Measurements from ENCODE around the gene LRP5. TPM values are rescaled to one million over a fixed set of nuclear protein-coding genes. Genes with fewer than 3 reads are reported as not detected.

Gene LRP5
- total RNA-seq, 2 experiments from 2014 or later = 32.2 to 32.7 TPM

DNA sequence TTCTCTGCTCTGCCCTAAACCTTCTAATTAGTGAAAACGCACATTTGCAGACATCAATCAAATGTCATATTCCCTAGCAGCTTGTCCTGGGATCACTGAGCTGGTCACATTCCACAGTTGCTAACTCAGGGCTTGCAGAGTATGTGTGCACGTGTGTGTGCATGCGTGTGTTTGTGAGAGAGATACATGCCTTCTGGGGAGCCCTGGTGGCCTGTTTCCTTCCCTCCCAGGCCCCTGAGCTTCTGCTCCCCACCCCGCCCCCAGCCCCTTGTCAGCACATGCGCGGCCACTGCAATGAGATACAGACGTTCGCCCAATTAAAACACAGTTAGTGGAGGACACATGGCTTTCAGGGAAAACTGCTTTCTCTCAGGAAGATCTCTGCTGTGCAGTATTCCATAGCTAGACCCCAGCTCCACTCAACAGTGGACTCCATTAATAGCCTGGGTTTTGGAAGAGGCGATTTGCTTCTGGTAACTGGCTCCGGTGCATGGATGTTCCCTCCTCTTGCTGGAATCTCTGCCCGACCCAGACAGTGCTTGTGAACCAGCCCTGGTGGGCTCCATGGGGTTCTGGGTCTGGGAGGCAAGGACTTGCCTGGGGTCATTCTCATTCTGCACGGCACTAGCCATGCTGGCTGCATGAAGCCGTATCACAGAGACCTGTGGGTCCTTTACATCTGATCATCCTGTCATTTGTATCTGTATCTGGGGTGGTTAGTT is 17.7 kb downstream of the LRP5 start:
- no peak for DNase-seq
- Mint-ChIP-seq H3K9me3 (no peaks in the 10 kb centered on the region), H3K27ac (peak overlapping the region; percentile 88), H3K27me3 (no peaks in the 10 kb centered on the region), H3K4me3 (no peak overlapping the region), H3K36me3 (ENCODE audit: low read depth) (peaks cover 20% of the 10 kb centered on the region), H3K4me1 (peaks cover 76% of the 10 kb centered on the region)
- CTCF ChIA-PET = interaction anchor here (1.8 kb wide), 1 partner anchor 13 kb away, joined by 4 read pairs; no protein-coding TSS in a partner anchor
- POLR2A ChIA-PET = no interaction called here

- peaks cover 20% of the 10 kb centered on the region for H3K36me3 Mint-ChIP-seq (ENCODE audit: low read depth)
- ChIA-PET POLR2A (no interaction called here), CTCF (interaction anchor here (0.8 to 1.8 kb wide), 3 partner anchors 13 to 33 kb away, joined by 3 to 4 read pairs (median 4); no protein-coding TSS in a partner anchor)
- DNase-seq = no peak
- H3K4me1 Mint-ChIP-seq = peaks cover 81% of the 10 kb centered on the region
- no peaks in the 10 kb centered on the region for H3K27me3 Mint-ChIP-seq
- H3K27ac Mint-ChIP-seq = peak overlapping the region; percentile 88
- peak overlapping the region; percentile 50 for H3K4me3 Mint-ChIP-seq
- H3K9me3 Mint-ChIP-seq = no peaks in the 10 kb centered on the region
Measured at GRCh38 chr11:68330700-68331337, 18.4 kb downstream of the LRP5 start.

GRCh38 chr11:68331338-68331947 is 19.1 kb downstream of the LRP5 start:
- peaks cover 85% of the 10 kb centered on the region for H3K4me1 Mint-ChIP-seq
- DNase-seq = peak; percentile 27
- H3K27ac Mint-ChIP-seq = peak overlapping the region; percentile 88
- no peaks in the 10 kb centered on the region for H3K9me3 Mint-ChIP-seq
- H3K27me3 Mint-ChIP-seq = no peaks in the 10 kb centered on the region
- peak overlapping the region; percentile 50 for H3K4me3 Mint-ChIP-seq
- ChIA-PET CTCF (interaction anchor here (0.8 to 1.8 kb wide), 3 partner anchors 12 to 34 kb away, joined by 3 to 4 read pairs (median 4); no protein-coding TSS in a partner anchor), POLR2A (no interaction called here)
- H3K36me3 Mint-ChIP-seq (ENCODE audit: low read depth) = peaks cover 20% of the 10 kb centered on the region

- H3K36me3 Mint-ChIP-seq (ENCODE audit: low read depth) = peaks cover 20% of the 10 kb centered on the region
- H3K9me3 Mint-ChIP-seq = no peaks in the 10 kb centered on the region
- POLR2A ChIA-PET = no interaction called here
- no peak overlapping the region for H3K4me3 Mint-ChIP-seq
- no peaks in the 10 kb centered on the region for H3K27me3 Mint-ChIP-seq
- CTCF ChIA-PET = interaction anchor here (0.6 kb wide), 1 partner anchor 23 kb away, joined by 3 read pairs; no protein-coding TSS in a partner anchor
- peak overlapping the region; percentile 78 for H3K27ac Mint-ChIP-seq
- DNase-seq = no peak
- peaks cover 89% of the 10 kb centered on the region for H3K4me1 Mint-ChIP-seq
Measured at GRCh38 chr11:68332186-68332585, 19.8 kb downstream of the LRP5 start.

- ChIA-PET CTCF (interaction anchor here (0.7 kb wide), 2 partner anchors 9 kb away, joined by 3 read pairs; no protein-coding TSS in a partner anchor), POLR2A (no interaction called here)
- Mint-ChIP-seq H3K27ac (peak overlapping the region; percentile 78), H3K4me1 (peaks cover 89% of the 10 kb centered on the region), H3K9me3 (no peaks in the 10 kb centered on the region), H3K36me3 (ENCODE audit: low read depth) (peaks cover 20% of the 10 kb centered on the region), H3K27me3 (no peaks in the 10 kb centered on the region), H3K4me3 (no peak overlapping the region)
- no peak for DNase-seq
Measured at GRCh38 chr11:68333173-68333572, 20.8 kb downstream of the LRP5 start.

GRCh38 chr11:68334923-68335322 is 22.5 kb downstream of the LRP5 start:
- ChIA-PET CTCF (interaction anchor here (1.0 kb wide), 1 partner anchor 25 kb away, joined by 3 read pairs; no protein-coding TSS in a partner anchor), POLR2A (no interaction called here)
- Mint-ChIP-seq H3K36me3 (ENCODE audit: low read depth) (peaks cover 16% of the 10 kb centered on the region), H3K27me3 (no peaks in the 10 kb centered on the region), H3K4me3 (no peak overlapping the region), H3K9me3 (no peaks in the 10 kb centered on the region), H3K27ac (no peak overlapping the region), H3K4me1 (peaks cover 87% of the 10 kb centered on the region)
- no peak for DNase-seq

- no peaks in the 10 kb centered on the region for H3K9me3 Mint-ChIP-seq
- H3K27ac Mint-ChIP-seq = no peak overlapping the region
- CTCF ChIA-PET = interaction anchor here (0.6 to 1.5 kb wide), 5 partner anchors 8 to 133 kb away, joined by 3 read pairs; no protein-coding TSS in a partner anchor
- POLR2A ChIA-PET = no interaction called here
- no peak for DNase-seq
- peaks cover 14% of the 10 kb centered on the region for H3K36me3 Mint-ChIP-seq (ENCODE audit: low read depth)
- peaks cover 86% of the 10 kb centered on the region for H3K4me1 Mint-ChIP-seq
- no peak overlapping the region for H3K4me3 Mint-ChIP-seq
- no peaks in the 10 kb centered on the region for H3K27me3 Mint-ChIP-seq
Measured at GRCh38 chr11:68335683-68336082, 23.3 kb downstream of the LRP5 start.

- Mint-ChIP-seq H3K36me3 (ENCODE audit: low read depth) (peaks cover 9% of the 10 kb centered on the region), H3K4me3 (no peak overlapping the region), H3K9me3 (no peaks in the 10 kb centered on the region), H3K27me3 (no peaks in the 10 kb centered on the region), H3K27ac (peak overlapping the region; percentile 50), H3K4me1 (peaks cover 86% of the 10 kb centered on the region)
- DNase-seq = no peak
- ChIA-PET CTCF (interaction anchor here (0.7 to 2.0 kb wide), 4 partner anchors 9 to 121 kb away, joined by 3 to 5 read pairs (median 4); no protein-coding TSS in a partner anchor), POLR2A (no interaction called here)
Measured at GRCh38 chr11:68336716-68337115, 24.3 kb downstream of the LRP5 start.

- peak overlapping the region; percentile 50 for H3K27ac Mint-ChIP-seq
- peaks cover 7% of the 10 kb centered on the region for H3K36me3 Mint-ChIP-seq (ENCODE audit: low read depth)
- H3K27me3 Mint-ChIP-seq = no peaks in the 10 kb centered on the region
- H3K9me3 Mint-ChIP-seq = no peaks in the 10 kb centered on the region
- ChIA-PET CTCF (interaction anchor here (1.1 to 2.0 kb wide), 3 partner anchors 9 to 63 kb away, joined by 4 to 5 read pairs (median 5); no protein-coding TSS in a partner anchor), POLR2A (no interaction called here)
- peaks cover 84% of the 10 kb centered on the region for H3K4me1 Mint-ChIP-seq
- DNase-seq = peak; percentile 34
- H3K4me3 Mint-ChIP-seq = peak overlapping the region; percentile 33
Measured at GRCh38 chr11:68337399-68337835, 25.0 kb downstream of the LRP5 start.

GRCh38 chr11:68338051-68338780 is 25.8 kb downstream of the LRP5 start:
- CTCF ChIA-PET = interaction anchor here (1.2 to 2.0 kb wide), 2 partner anchors 8 to 19 kb away, joined by 4 to 5 read pairs; no protein-coding TSS in a partner anchor
- peaks cover 78% of the 10 kb centered on the region for H3K4me1 Mint-ChIP-seq

DNA sequence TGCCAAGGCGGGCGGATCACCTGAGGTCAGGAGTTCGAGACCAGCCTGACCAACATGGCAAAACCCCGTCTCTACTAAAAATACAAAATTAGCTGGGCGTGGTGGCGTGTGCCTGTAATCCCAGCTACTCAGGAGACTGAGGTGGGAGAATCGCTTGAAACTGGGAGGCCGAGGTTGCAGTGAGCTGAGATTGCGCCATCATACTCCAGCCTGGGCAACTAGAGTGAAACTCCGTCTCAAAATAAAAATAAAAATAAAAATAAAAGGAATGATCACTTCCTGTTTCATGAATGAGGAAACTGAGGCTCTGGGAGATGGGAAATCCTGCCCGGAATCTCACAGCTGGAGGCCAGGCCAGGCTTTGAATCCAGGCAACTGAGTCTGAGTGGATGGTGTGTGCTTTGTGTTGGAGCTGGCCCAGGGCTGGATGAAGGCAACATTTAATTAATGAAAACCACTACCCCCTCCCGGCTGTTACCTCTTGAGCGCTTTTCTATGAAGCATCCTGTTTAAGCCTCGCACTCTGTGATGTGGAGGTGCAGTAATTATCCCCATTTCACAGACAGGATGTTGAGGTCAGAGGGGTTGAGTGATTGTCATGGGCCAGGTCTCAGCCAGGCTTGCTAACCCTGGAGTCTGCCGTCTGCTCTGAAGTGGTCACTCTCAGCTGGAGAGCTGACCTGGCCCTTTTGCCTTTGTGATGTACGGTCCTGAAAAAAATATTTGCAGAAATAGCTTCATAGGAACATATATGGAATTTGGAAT is 27.8 kb downstream of the LRP5 start:
- H3K27me3 Mint-ChIP-seq = no peaks in the 10 kb centered on the region
- H3K4me1 Mint-ChIP-seq = peaks cover 67% of the 10 kb centered on the region
- no peaks in the 10 kb centered on the region for H3K9me3 Mint-ChIP-seq
- DNase-seq = peak; percentile 70
- peak overlapping the region; percentile 56 for H3K4me3 Mint-ChIP-seq
- ChIA-PET POLR2A (no interaction called here), CTCF (interaction anchor here (0.6 kb wide), 1 partner anchor 23 kb away, joined by 3 read pairs; no protein-coding TSS in a partner anchor)
- H3K27ac Mint-ChIP-seq = peak overlapping the region; percentile 89
- H3K36me3 Mint-ChIP-seq (ENCODE audit: low read depth) = peaks cover 8% of the 10 kb centered on the region

More at GRCh38 chr11:68338051-68338780, 25.8 kb downstream of the LRP5 start:
- H3K36me3 Mint-ChIP-seq (ENCODE audit: low read depth) = peaks cover 7% of the 10 kb centered on the region
- no peaks in the 10 kb centered on the region for H3K9me3 Mint-ChIP-seq
- no peak for DNase-seq
- POLR2A ChIA-PET = no interaction called here
- no peaks in the 10 kb centered on the region for H3K27me3 Mint-ChIP-seq
- peak overlapping the region; percentile 50 for H3K27ac Mint-ChIP-seq
- H3K4me3 Mint-ChIP-seq = no peak overlapping the region

All from activated CD4-positive, alpha-beta T cell treated with anti-CD3 and anti-CD28 coated beads, Interleukin-2, amount 10 ng/mL, durations not matched to agents 7 days and 5 days (primary cell).